Neuron (in vitro differentiated cells): ENCODE measurements around the gene TOR4A.

Experiments
- H2AFZ ChIP-seq: one replicate; pipeline ENCODE4 v1.6.1; 2013; ENCODE audit warnings: low read depth, mild to moderate bottlenecking, inconsistent platforms, low read length, moderate library complexity
- H3K27me3 ChIP-seq: one replicate; pipeline ENCODE4 v1.6.1; 2013; ENCODE audit warnings: low read length; ENCODE audit not compliant: insufficient read depth
- H3K36me3 ChIP-seq: one replicate; pipeline ENCODE4 v1.6.1; 2013; ENCODE audit warnings: low read length; ENCODE audit not compliant: insufficient read depth
- H3K4me1 ChIP-seq: one replicate; pipeline ENCODE4 v1.6.1; 2013; ENCODE audit warnings: low read length; ENCODE audit not compliant: insufficient read depth
- H3K4me3 ChIP-seq: 2 replicates; pipeline ENCODE4 v1.5.1; 2013; ENCODE audit warnings: mild to moderate bottlenecking, low read length, moderate library complexity
- H3K9me3 ChIP-seq: one replicate; pipeline ENCODE4 v1.6.1; 2013; ENCODE audit warnings: low read length

The TOR4A gene

GRCh38 chr9:137276473-137277328 lies 825 bp upstream of the TOR4A start:
- Histone ChIP-seq H3K9me3 (peaks cover 13% of the 10 kb centered on the region), H3K27me3 (no peaks in the 10 kb centered on the region), H3K36me3 (peaks cover 28% of the 10 kb centered on the region), H3K4me1 (no peaks in the 10 kb centered on the region), H3K4me3 (no peak overlapping the region), H2AFZ (no peak overlapping the region)

- Histone ChIP-seq H2AFZ (no peak overlapping the region), H3K4me1 (no peaks in the 10 kb centered on the region), H3K27me3 (no peaks in the 10 kb centered on the region), H3K9me3 (peaks cover 13% of the 10 kb centered on the region), H3K4me3 (no peak overlapping the region), H3K36me3 (peaks cover 15% of the 10 kb centered on the region)
Measured at GRCh38 chr9:137278061-137278701, 655 bp downstream of the TOR4A start.

- Histone ChIP-seq H3K4me3 (no peak overlapping the region), H3K36me3 (peaks cover 8% of the 10 kb centered on the region), H3K9me3 (peaks cover 13% of the 10 kb centered on the region), H2AFZ (no peak overlapping the region), H3K4me1 (no peaks in the 10 kb centered on the region), H3K27me3 (no peaks in the 10 kb centered on the region)
Measured at GRCh38 chr9:137278721-137279711, 1.5 kb downstream of the TOR4A start.

GRCh38 chr9:137279741-137280473 lies 2.4 kb downstream of the TOR4A start:
- no peak overlapping the region for H3K4me3 ChIP-seq
- no peaks in the 10 kb centered on the region for H3K4me1 ChIP-seq
- H3K27me3 ChIP-seq: no peaks in the 10 kb centered on the region
- peaks cover 13% of the 10 kb centered on the region for H3K9me3 ChIP-seq
- no peak overlapping the region for H2AFZ ChIP-seq
- H3K36me3 ChIP-seq: peaks cover 2% of the 10 kb centered on the region

- H3K36me3 ChIP-seq: peaks cover 2% of the 10 kb centered on the region
- peaks cover 13% of the 10 kb centered on the region for H3K9me3 ChIP-seq
- no peak overlapping the region for H3K4me3 ChIP-seq
- H3K4me1 ChIP-seq: no peaks in the 10 kb centered on the region
- no peak overlapping the region for H2AFZ ChIP-seq
- H3K27me3 ChIP-seq: no peaks in the 10 kb centered on the region
Measured at GRCh38 chr9:137280474-137281344, 3.2 kb downstream of the TOR4A start.

GRCh38 chr9:137281345-137282116 lies 4.0 kb downstream of the TOR4A start:
- Histone ChIP-seq H2AFZ (no peak overlapping the region), H3K27me3 (no peaks in the 10 kb centered on the region), H3K4me1 (no peaks in the 10 kb centered on the region), H3K9me3 (peaks cover 13% of the 10 kb centered on the region), H3K4me3 (no peak overlapping the region), H3K36me3 (peaks cover 2% of the 10 kb centered on the region)

GRCh38 chr9:137286975-137287383 lies 9.5 kb downstream of the TOR4A start:
- Histone ChIP-seq H3K9me3 (no peaks in the 10 kb centered on the region), H3K4me1 (no peaks in the 10 kb centered on the region), H3K4me3 (no peak overlapping the region), H2AFZ (no peak overlapping the region), H3K27me3 (no peaks in the 10 kb centered on the region), H3K36me3 (no peaks in the 10 kb centered on the region)

GRCh38 chr9:137293094-137293481 lies 15.6 kb downstream of the TOR4A start:
- Histone ChIP-seq H3K27me3 (no peaks in the 10 kb centered on the region), H3K4me3 (no peak overlapping the region), H3K36me3 (peaks cover 2% of the 10 kb centered on the region), H2AFZ (no peak overlapping the region), H3K9me3 (peaks cover 2% of the 10 kb centered on the region), H3K4me1 (peaks cover 20% of the 10 kb centered on the region)

GRCh38 chr9:137293482-137294090 lies 16.1 kb downstream of the TOR4A start:
- H3K27me3 ChIP-seq: no peaks in the 10 kb centered on the region
- H2AFZ ChIP-seq: no peak overlapping the region
- no peak overlapping the region for H3K4me3 ChIP-seq
- peaks cover 5% of the 10 kb centered on the region for H3K36me3 ChIP-seq
- peaks cover 25% of the 10 kb centered on the region for H3K4me1 ChIP-seq
- H3K9me3 ChIP-seq: peaks cover 2% of the 10 kb centered on the region

- Histone ChIP-seq H3K27me3 (no peaks in the 10 kb centered on the region), H3K4me3 (no peak overlapping the region)
Measured at GRCh38 chr9:137294091-137294680, 16.7 kb downstream of the TOR4A start.

More at GRCh38 chr9:137294091-137294680, 16.7 kb downstream of the TOR4A start:
- H3K9me3 ChIP-seq: peaks cover 2% of the 10 kb centered on the region
- H3K4me1 ChIP-seq: peaks cover 31% of the 10 kb centered on the region
- no peak overlapping the region for H2AFZ ChIP-seq
- peaks cover 9% of the 10 kb centered on the region for H3K36me3 ChIP-seq
